ENCODE measurements around the gene PCBP3.

Gene PCBP3

GRCh38 chr21:45839274-45839673 is 195.7 kb downstream of the PCBP3 start:
- H3K4ac ChIP-seq (ENCODE audit: low read depth in 1 of 2, low read length in 2 of 2): no peak overlapping the region
- DNase-seq: no peak
- no peak overlapping the region for H3K27ac ChIP-seq (ENCODE audit: low read length, poor library complexity, severe bottlenecking)
- no peak overlapping the region for H2AK5ac ChIP-seq (ENCODE audit: low read length, severe bottlenecking)
- no peaks in the 10 kb centered on the region for H3K36me3 ChIP-seq (ENCODE audit: control insufficient read depth in 1 of 2, insufficient read depth in 2 of 2, low read depth in 1 of 2, low read length in 2 of 2)
- H2BK120ac ChIP-seq (ENCODE audit: low read depth, low read length): no peak overlapping the region
- H2BK15ac ChIP-seq (ENCODE audit: low read depth, poor library complexity, severe bottlenecking): no peak overlapping the region
- no peak overlapping the region for H3K23ac ChIP-seq (ENCODE audit: low read length in 2 of 2)
- H3K14ac ChIP-seq (ENCODE audit: low read length in 2 of 2): no peak overlapping the region
- H3K9me3 ChIP-seq (ENCODE audit: control insufficient read depth, low read length): peaks cover 16% of the 10 kb centered on the region
- H3K27me3 ChIP-seq (ENCODE audit: control insufficient read depth in 1 of 2, insufficient read depth in 1 of 2, low read length in 2 of 2): no peaks in the 10 kb centered on the region
- H3K9ac ChIP-seq (ENCODE audit: low read length): no peak overlapping the region
- H3K4me1 ChIP-seq (ENCODE audit: control insufficient read depth, insufficient read depth, low read depth, low read length): peaks cover 6% of the 10 kb centered on the region
- peaks cover 3% of the 10 kb centered on the region for H3K79me1 ChIP-seq (replicated peaks; ENCODE audit: low read length, poor library complexity, severe bottlenecking)
- no peak overlapping the region for H4K91ac ChIP-seq (ENCODE audit: low read length)
- 86% methylated on average over 3 of the region's 3 CpGs for WGBS
- no peak overlapping the region for H2AFZ ChIP-seq (ENCODE audit: low read depth, low read length)
- no peak overlapping the region for H3K4me2 ChIP-seq (ENCODE audit: low read length, poor library complexity, severe bottlenecking)
- H2BK12ac ChIP-seq (ENCODE audit: low read length in 2 of 2): no peak overlapping the region
- H4K8ac ChIP-seq (ENCODE audit: low read length): no peak overlapping the region
- H2BK5ac ChIP-seq (ENCODE audit: low read depth, low read length, poor library complexity, severe bottlenecking): no peak overlapping the region
- peak overlapping the region in 1 of 2 experiments; percentile 7 for H3K4me3 ChIP-seq (ENCODE audit: insufficient read depth in 1 of 2, low read depth in 1 of 2, low read length in 2 of 2)
- H3K18ac ChIP-seq (ENCODE audit: low read depth in 1 of 2, low read length in 2 of 2): no peak overlapping the region

DNA sequence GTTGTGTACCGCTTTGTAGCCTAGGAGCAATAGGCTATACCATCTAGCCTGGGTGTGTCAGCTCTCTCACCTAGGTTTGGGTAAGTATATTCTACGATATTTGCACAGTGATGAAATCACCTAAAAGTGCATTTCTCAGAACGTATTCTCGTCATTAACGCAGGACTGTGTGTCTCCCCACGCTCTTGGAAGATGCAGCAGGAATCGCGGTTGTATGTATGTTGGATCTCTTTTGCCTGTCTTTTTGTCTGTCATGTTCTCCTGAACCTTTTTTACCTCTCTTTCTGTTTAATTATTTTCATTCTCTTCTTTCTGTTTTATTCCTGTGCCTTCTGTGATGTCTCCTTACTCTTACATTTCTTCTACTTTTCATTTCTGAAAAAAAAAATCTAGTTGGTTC is 197.5 kb downstream of the PCBP3 start:
- H3K36me3 ChIP-seq (ENCODE audit: control insufficient read depth in 1 of 2, insufficient read depth in 2 of 2, low read depth in 1 of 2, low read length in 2 of 2): peaks cover 0 to 3% of the 10 kb centered on the region in 2 experiments
- no peak overlapping the region for H2BK12ac ChIP-seq (ENCODE audit: low read length in 2 of 2)
- H3K18ac ChIP-seq (ENCODE audit: low read depth in 1 of 2, low read length in 2 of 2): no peak overlapping the region
- H3K23ac ChIP-seq (ENCODE audit: low read length in 2 of 2): no peak overlapping the region
- no peak overlapping the region for H4K8ac ChIP-seq (ENCODE audit: low read length)
- H3K9ac ChIP-seq (ENCODE audit: low read length): no peak overlapping the region
- no peak overlapping the region for H3K4ac ChIP-seq (ENCODE audit: low read depth in 1 of 2, low read length in 2 of 2)
- no peak overlapping the region for H3K4me2 ChIP-seq (ENCODE audit: low read length, poor library complexity, severe bottlenecking)
- H3K14ac ChIP-seq (ENCODE audit: low read length in 2 of 2): no peak overlapping the region
- H3K27ac ChIP-seq (ENCODE audit: low read length, poor library complexity, severe bottlenecking): no peak overlapping the region
- peaks cover 16% of the 10 kb centered on the region for H3K9me3 ChIP-seq (ENCODE audit: control insufficient read depth, low read length)
- no peak overlapping the region for H3K4me3 ChIP-seq (ENCODE audit: insufficient read depth in 1 of 2, low read depth in 1 of 2, low read length in 2 of 2)
- no peak overlapping the region for H2BK15ac ChIP-seq (ENCODE audit: low read depth, poor library complexity, severe bottlenecking)
- peaks cover 7% of the 10 kb centered on the region for H3K4me1 ChIP-seq (ENCODE audit: control insufficient read depth, insufficient read depth, low read depth, low read length)
- no peak overlapping the region for H2AFZ ChIP-seq (ENCODE audit: low read depth, low read length)
- H3K27me3 ChIP-seq (ENCODE audit: control insufficient read depth in 1 of 2, insufficient read depth in 1 of 2, low read length in 2 of 2): no peaks in the 10 kb centered on the region
- H2AK5ac ChIP-seq (ENCODE audit: low read length, severe bottlenecking): no peak overlapping the region
- WGBS: 98% methylated on average over 8 of the region's 8 CpGs
- H3K79me1 ChIP-seq (replicated peaks; ENCODE audit: low read length, poor library complexity, severe bottlenecking): peaks cover 5% of the 10 kb centered on the region
- no peak overlapping the region for H2BK5ac ChIP-seq (ENCODE audit: low read depth, low read length, poor library complexity, severe bottlenecking)
- no peak overlapping the region for H2BK120ac ChIP-seq (ENCODE audit: low read depth, low read length)
- no peak overlapping the region for H4K91ac ChIP-seq (ENCODE audit: low read length)
- DNase-seq: no peak

DNA sequence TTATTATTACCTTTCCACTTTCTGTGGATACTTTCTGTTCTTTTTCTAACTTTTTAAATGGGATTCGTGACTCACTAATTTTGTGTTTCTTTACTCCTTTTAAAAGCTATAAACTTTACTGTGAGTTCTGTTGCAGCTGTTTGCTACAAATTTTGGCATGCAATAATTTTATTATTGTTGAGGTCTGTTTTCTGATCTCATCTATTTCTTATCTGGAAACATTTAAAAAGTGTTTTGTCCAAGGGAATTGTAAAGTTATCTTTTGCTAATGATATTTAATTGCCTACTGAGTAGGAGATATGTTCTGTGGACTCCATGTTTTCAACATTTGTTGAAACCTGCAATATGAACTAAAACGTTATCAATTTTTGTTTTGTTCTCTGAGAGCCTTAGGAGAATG is 199.9 kb downstream of the PCBP3 start:
- H3K36me3 ChIP-seq (ENCODE audit: control insufficient read depth in 1 of 2, insufficient read depth in 2 of 2, low read depth in 1 of 2, low read length in 2 of 2): peaks cover 0 to 3% of the 10 kb centered on the region in 2 experiments
- H4K91ac ChIP-seq (ENCODE audit: low read length): no peak overlapping the region
- WGBS: 80% methylated on average over 1 of the region's 2 CpGs

DNA sequence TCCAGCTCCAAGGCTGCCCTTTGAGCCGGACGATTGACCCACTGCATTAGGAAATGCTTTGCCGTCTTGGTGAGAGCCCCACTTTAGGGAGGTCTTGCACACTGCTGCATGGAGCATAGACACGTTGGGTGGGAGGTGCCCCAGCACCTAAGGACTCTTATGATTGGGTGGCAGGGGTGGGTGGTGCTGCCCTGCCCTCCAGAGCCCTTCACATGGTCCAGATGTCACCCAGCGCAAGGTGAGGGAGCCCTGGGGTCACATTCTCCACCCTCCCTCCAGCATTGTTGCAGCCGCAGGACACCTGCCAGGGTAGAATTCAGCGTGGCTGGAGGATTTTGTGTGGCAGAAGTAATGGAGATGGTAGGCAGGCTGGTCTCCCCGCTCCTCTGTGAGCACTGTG is 200.7 kb downstream of the PCBP3 start:
- no peak overlapping the region for H3K14ac ChIP-seq (ENCODE audit: low read length in 2 of 2)
- no peak overlapping the region for H2AFZ ChIP-seq (ENCODE audit: low read depth, low read length)
- no peak overlapping the region for H2BK12ac ChIP-seq (ENCODE audit: low read length in 2 of 2)
- no peak overlapping the region for H3K27ac ChIP-seq (ENCODE audit: low read length, poor library complexity, severe bottlenecking)
- no peak overlapping the region for H3K9ac ChIP-seq (ENCODE audit: low read length)
- H3K23ac ChIP-seq (ENCODE audit: low read length in 2 of 2): no peak overlapping the region
- H2BK120ac ChIP-seq (ENCODE audit: low read depth, low read length): no peak overlapping the region
- H3K4me2 ChIP-seq (ENCODE audit: low read length, poor library complexity, severe bottlenecking): no peak overlapping the region
- H3K4me3 ChIP-seq (ENCODE audit: insufficient read depth in 1 of 2, low read depth in 1 of 2, low read length in 2 of 2): no peak overlapping the region
- H3K4ac ChIP-seq (ENCODE audit: low read depth in 1 of 2, low read length in 2 of 2): no peak overlapping the region
- no peaks in the 10 kb centered on the region for H3K27me3 ChIP-seq (ENCODE audit: control insufficient read depth in 1 of 2, insufficient read depth in 1 of 2, low read length in 2 of 2)
- no peak overlapping the region for H3K18ac ChIP-seq (ENCODE audit: low read depth in 1 of 2, low read length in 2 of 2)
- no peak overlapping the region for H2AK5ac ChIP-seq (ENCODE audit: low read length, severe bottlenecking)
- H2BK5ac ChIP-seq (ENCODE audit: low read depth, low read length, poor library complexity, severe bottlenecking): no peak overlapping the region
- peaks cover 6% of the 10 kb centered on the region for H3K4me1 ChIP-seq (ENCODE audit: control insufficient read depth, insufficient read depth, low read depth, low read length)
- H3K36me3 ChIP-seq (ENCODE audit: control insufficient read depth in 1 of 2, insufficient read depth in 2 of 2, low read depth in 1 of 2, low read length in 2 of 2): peaks cover 0 to 3% of the 10 kb centered on the region in 2 experiments
- H4K8ac ChIP-seq (ENCODE audit: low read length): no peak overlapping the region
- DNase-seq: no peak
- H4K91ac ChIP-seq (ENCODE audit: low read length): peak overlapping the region; percentile 83
- 86% methylated on average over 8 of the region's 8 CpGs for WGBS
- H2BK15ac ChIP-seq (ENCODE audit: low read depth, poor library complexity, severe bottlenecking): no peak overlapping the region
- peaks cover 2% of the 10 kb centered on the region for H3K79me1 ChIP-seq (replicated peaks; ENCODE audit: low read length, poor library complexity, severe bottlenecking)
- H3K9me3 ChIP-seq (ENCODE audit: control insufficient read depth, low read length): peaks cover 16% of the 10 kb centered on the region

More for the DNA sequence above, 199.9 kb downstream of the PCBP3 start:
- Histone ChIP-seq H3K4ac (ENCODE audit: low read depth in 1 of 2, low read length in 2 of 2) (no peak overlapping the region), H3K4me2 (ENCODE audit: low read length, poor library complexity, severe bottlenecking) (no peak overlapping the region), H2AK5ac (ENCODE audit: low read length, severe bottlenecking) (no peak overlapping the region), H3K18ac (ENCODE audit: low read depth in 1 of 2, low read length in 2 of 2) (no peak overlapping the region), H4K8ac (ENCODE audit: low read length) (no peak overlapping the region), H2BK15ac (ENCODE audit: low read depth, poor library complexity, severe bottlenecking) (no peak overlapping the region), H3K4me3 (ENCODE audit: insufficient read depth in 1 of 2, low read depth in 1 of 2, low read length in 2 of 2) (no peak overlapping the region), H2AFZ (ENCODE audit: low read depth, low read length) (no peak overlapping the region), H3K79me1 (replicated peaks; ENCODE audit: low read length, poor library complexity, severe bottlenecking) (peaks cover 2% of the 10 kb centered on the region), H3K4me1 (ENCODE audit: control insufficient read depth, insufficient read depth, low read depth, low read length) (peaks cover 6% of the 10 kb centered on the region), H2BK12ac (ENCODE audit: low read length in 2 of 2) (no peak overlapping the region), H3K23ac (ENCODE audit: low read length in 2 of 2) (no peak overlapping the region), H2BK120ac (ENCODE audit: low read depth, low read length) (no peak overlapping the region), H3K9me3 (ENCODE audit: control insufficient read depth, low read length) (peaks cover 16% of the 10 kb centered on the region), H3K14ac (ENCODE audit: low read length in 2 of 2) (no peak overlapping the region), H3K27ac (ENCODE audit: low read length, poor library complexity, severe bottlenecking) (no peak overlapping the region), H3K27me3 (ENCODE audit: control insufficient read depth in 1 of 2, insufficient read depth in 1 of 2, low read length in 2 of 2) (no peaks in the 10 kb centered on the region), H3K9ac (ENCODE audit: low read length) (peak overlapping the region; percentile 58), H2BK5ac (ENCODE audit: low read depth, low read length, poor library complexity, severe bottlenecking) (no peak overlapping the region)
- DNase-seq: no peak
